HUES48 (cell line): ENCODE data around the gene ITGA7.

Experiments used
- H3K27ac ChIP-seq: one replicate; pipeline ENCODE4 v1.7.0; 2013; ENCODE audit warnings: low read depth, low read length, inconsistent platforms
- H3K27me3 ChIP-seq: 2 replicates; pipeline ENCODE4 v1.6.1; 2013; ENCODE audit warnings: mild to moderate bottlenecking, low read length; ENCODE audit not compliant: control insufficient read depth, insufficient read depth
- H3K36me3 ChIP-seq: 2 replicates; pipeline ENCODE4 v1.6.1; 2013; ENCODE audit warnings: low read length; ENCODE audit not compliant: control insufficient read depth, insufficient read depth
- H3K4me1 ChIP-seq: 2 replicates; pipeline ENCODE4 v1.6.1; 2013; ENCODE audit warnings: mild to moderate bottlenecking, low read length; ENCODE audit not compliant: control insufficient read depth, insufficient read depth
- H3K4me3 ChIP-seq: 2 replicates; pipeline ENCODE4 v1.5.1; 2013; ENCODE audit warnings: mild to moderate bottlenecking, low read depth, low read length
- H3K9ac ChIP-seq: 2 replicates; pipeline ENCODE4 v1.6.1; 2013; ENCODE audit warnings: mild to moderate bottlenecking, low read depth, low read length, moderate library complexity
- H3K9me3 ChIP-seq: 2 replicates; pipeline ENCODE4 v1.6.1; 2013; ENCODE audit warnings: low read length; ENCODE audit not compliant: control insufficient read depth, insufficient read depth

Gene ITGA7

GRCh38 chr12:55695349-55695748 is 12.4 kb downstream of the ITGA7 start:
- H3K4me3 ChIP-seq = no peak overlapping the region
- H3K4me1 ChIP-seq = no peaks in the 10 kb centered on the region
- no peaks in the 10 kb centered on the region for H3K9me3 ChIP-seq
- peaks cover 55% of the 10 kb centered on the region for H3K36me3 ChIP-seq
- H3K9ac ChIP-seq = no peak overlapping the region
- no peaks in the 10 kb centered on the region for H3K27me3 ChIP-seq
- no peak overlapping the region for H3K27ac ChIP-seq

- Histone ChIP-seq H3K4me3 (no peak overlapping the region), H3K4me1 (no peaks in the 10 kb centered on the region), H3K9ac (no peak overlapping the region), H3K27ac (no peak overlapping the region), H3K9me3 (no peaks in the 10 kb centered on the region), H3K36me3 (peaks cover 55% of the 10 kb centered on the region), H3K27me3 (no peaks in the 10 kb centered on the region)
Observed at GRCh38 chr12:55694651-55695050, 13.1 kb downstream of the ITGA7 start.

- Histone ChIP-seq H3K27ac (no peak overlapping the region), H3K36me3 (peaks cover 56% of the 10 kb centered on the region), H3K9me3 (no peaks in the 10 kb centered on the region), H3K4me1 (no peaks in the 10 kb centered on the region), H3K9ac (no peak overlapping the region), H3K27me3 (no peaks in the 10 kb centered on the region), H3K4me3 (no peak overlapping the region)
Observed at GRCh38 chr12:55694188-55694515, 13.6 kb downstream of the ITGA7 start.

- H3K9me3 ChIP-seq = no peaks in the 10 kb centered on the region
Observed at GRCh38 chr12:55693323-55694187, 14.1 kb downstream of the ITGA7 start.

GRCh38 chr12:55692631-55693322 is 14.9 kb downstream of the ITGA7 start:
- Histone ChIP-seq H3K36me3 (peaks cover 64% of the 10 kb centered on the region), H3K9ac (no peak overlapping the region), H3K27ac (no peak overlapping the region), H3K9me3 (no peaks in the 10 kb centered on the region), H3K4me3 (no peak overlapping the region), H3K27me3 (no peaks in the 10 kb centered on the region), H3K4me1 (no peaks in the 10 kb centered on the region)

More at GRCh38 chr12:55693323-55694187, 14.1 kb downstream of the ITGA7 start:
- no peaks in the 10 kb centered on the region for H3K27me3 ChIP-seq
- no peaks in the 10 kb centered on the region for H3K4me1 ChIP-seq
- peaks cover 60% of the 10 kb centered on the region for H3K36me3 ChIP-seq
- no peak overlapping the region for H3K27ac ChIP-seq
- H3K4me3 ChIP-seq = no peak overlapping the region
- no peak overlapping the region for H3K9ac ChIP-seq

GRCh38 chr12:55688716-55689655 is 18.7 kb downstream of the ITGA7 start:
- Histone ChIP-seq H3K27me3 (no peaks in the 10 kb centered on the region), H3K27ac (no peak overlapping the region), H3K9ac (no peak overlapping the region), H3K9me3 (no peaks in the 10 kb centered on the region), H3K4me1 (no peaks in the 10 kb centered on the region), H3K4me3 (no peak overlapping the region), H3K36me3 (peaks cover 41% of the 10 kb centered on the region)

- peaks cover 32% of the 10 kb centered on the region for H3K36me3 ChIP-seq
- no peak overlapping the region for H3K27ac ChIP-seq
- no peaks in the 10 kb centered on the region for H3K27me3 ChIP-seq
- H3K4me1 ChIP-seq = no peaks in the 10 kb centered on the region
- no peak overlapping the region for H3K9ac ChIP-seq
- no peaks in the 10 kb centered on the region for H3K9me3 ChIP-seq
- no peak overlapping the region for H3K4me3 ChIP-seq
Observed at GRCh38 chr12:55687746-55688145, 20.0 kb downstream of the ITGA7 start.

- Histone ChIP-seq H3K36me3 (peaks cover 24% of the 10 kb centered on the region), H3K27ac (no peak overlapping the region), H3K9me3 (no peaks in the 10 kb centered on the region), H3K4me3 (no peak overlapping the region), H3K27me3 (no peaks in the 10 kb centered on the region), H3K4me1 (peaks cover 5% of the 10 kb centered on the region; the same call in 1 of the 2 replicates), H3K9ac (no peak overlapping the region)
Observed at GRCh38 chr12:55686366-55687010, 21.2 kb downstream of the ITGA7 start.

GRCh38 chr12:55685671-55686070 is 22.0 kb downstream of the ITGA7 start:
- Histone ChIP-seq H3K9me3 (no peaks in the 10 kb centered on the region), H3K4me3 (no peak overlapping the region), H3K36me3 (peaks cover 19% of the 10 kb centered on the region), H3K9ac (no peak overlapping the region), H3K27ac (no peak overlapping the region), H3K27me3 (no peaks in the 10 kb centered on the region), H3K4me1 (peaks cover 5% of the 10 kb centered on the region; the same call in 1 of the 2 replicates)

GRCh38 chr12:55684761-55685370 is 22.8 kb downstream of the ITGA7 start:
- H3K36me3 ChIP-seq = peaks cover 19% of the 10 kb centered on the region
- H3K4me3 ChIP-seq = no peak overlapping the region
- no peak overlapping the region for H3K9ac ChIP-seq
- H3K4me1 ChIP-seq = peaks cover 5% of the 10 kb centered on the region; the same call in 1 of the 2 replicates
- no peaks in the 10 kb centered on the region for H3K9me3 ChIP-seq
- H3K27me3 ChIP-seq = no peaks in the 10 kb centered on the region
- no peak overlapping the region for H3K27ac ChIP-seq
